ENCODE data around the gene ERC2. TPM values are rescaled to one million over a fixed set of nuclear protein-coding genes. Genes with fewer than 3 reads are reported as not detected.

Gene ERC2
- total RNA-seq, 1 donor from 2014 or later = 32.5 TPM

DNA sequence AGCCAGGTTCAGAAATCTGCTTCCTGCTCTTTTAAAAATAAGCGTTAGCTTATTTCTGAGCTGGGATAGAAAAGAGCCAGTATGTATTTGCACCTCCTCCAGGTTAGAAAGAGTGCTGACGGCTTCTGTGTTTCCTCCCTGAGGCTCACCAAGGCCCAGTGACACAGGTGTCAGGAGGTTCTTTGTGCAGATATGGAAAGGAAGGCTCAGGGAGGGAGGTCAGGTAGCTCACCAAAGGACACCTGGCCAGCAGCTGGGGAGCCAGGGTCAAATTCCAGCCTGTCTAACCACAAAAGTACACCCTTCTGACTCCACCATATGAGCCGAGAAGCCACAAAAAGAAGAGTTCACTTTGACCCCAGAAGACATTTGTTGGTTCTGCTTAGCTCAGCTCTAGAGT lies 780.1 kb downstream of the ERC2 start:
- Mint-ChIP-seq H3K36me3 (ENCODE audit: insufficient read depth) (no peaks in the 10 kb centered on the region), H3K4me3 (ENCODE audit: low read depth) (no peak overlapping the region), H3K9me3 (ENCODE audit: low read depth) (no peaks in the 10 kb centered on the region), H3K27me3 (no peaks in the 10 kb centered on the region), H3K4me1 (ENCODE audit: low read depth) (no peaks in the 10 kb centered on the region), H3K27ac (no peak overlapping the region)
- no peak for DNase-seq (ENCODE audit: low spot score, unreplicated experiment)
- TF ChIP-seq, protein P1, sequence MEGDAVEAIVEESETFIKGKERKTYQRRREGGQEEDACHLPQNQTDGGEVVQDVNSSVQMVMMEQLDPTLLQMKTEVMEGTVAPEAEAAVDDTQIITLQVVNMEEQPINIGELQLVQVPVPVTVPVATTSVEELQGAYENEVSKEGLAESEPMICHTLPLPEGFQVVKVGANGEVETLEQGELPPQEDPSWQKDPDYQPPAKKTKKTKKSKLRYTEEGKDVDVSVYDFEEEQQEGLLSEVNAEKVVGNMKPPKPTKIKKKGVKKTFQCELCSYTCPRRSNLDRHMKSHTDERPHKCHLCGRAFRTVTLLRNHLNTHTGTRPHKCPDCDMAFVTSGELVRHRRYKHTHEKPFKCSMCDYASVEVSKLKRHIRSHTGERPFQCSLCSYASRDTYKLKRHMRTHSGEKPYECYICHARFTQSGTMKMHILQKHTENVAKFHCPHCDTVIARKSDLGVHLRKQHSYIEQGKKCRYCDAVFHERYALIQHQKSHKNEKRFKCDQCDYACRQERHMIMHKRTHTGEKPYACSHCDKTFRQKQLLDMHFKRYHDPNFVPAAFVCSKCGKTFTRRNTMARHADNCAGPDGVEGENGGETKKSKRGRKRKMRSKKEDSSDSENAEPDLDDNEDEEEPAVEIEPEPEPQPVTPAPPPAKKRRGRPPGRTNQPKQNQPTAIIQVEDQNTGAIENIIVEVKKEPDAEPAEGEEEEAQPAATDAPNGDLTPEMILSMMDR (IDR thresholded peaks at IDR 0.05; ENCODE audit: unreplicated experiment) = no peak

- no peak for DNase-seq (ENCODE audit: low spot score, unreplicated experiment)
- no peaks in the 10 kb centered on the region for H3K4me1 Mint-ChIP-seq (ENCODE audit: low read depth)
- no peaks in the 10 kb centered on the region for H3K27me3 Mint-ChIP-seq
- H3K9me3 Mint-ChIP-seq (ENCODE audit: low read depth) = no peaks in the 10 kb centered on the region
- H3K4me3 Mint-ChIP-seq (ENCODE audit: low read depth) = no peak overlapping the region
- H3K27ac Mint-ChIP-seq = no peak overlapping the region
- no peaks in the 10 kb centered on the region for H3K36me3 Mint-ChIP-seq (ENCODE audit: insufficient read depth)
- TF ChIP-seq, protein P1 (IDR thresholded peaks at IDR 0.05; ENCODE audit: unreplicated experiment) = no peak
These were observed 780.7 kb downstream of the ERC2 start for GRCh38 chr3:55687526-55687925.

GRCh38 chr3:55686426-55687254 lies 781.6 kb downstream of the ERC2 start:
- no peaks in the 10 kb centered on the region for H3K27me3 Mint-ChIP-seq

GRCh38 chr3:55683666-55684270 lies 784.5 kb downstream of the ERC2 start:
- Mint-ChIP-seq H3K4me3 (ENCODE audit: low read depth) (no peak overlapping the region), H3K4me1 (ENCODE audit: low read depth) (no peaks in the 10 kb centered on the region), H3K27me3 (no peaks in the 10 kb centered on the region), H3K36me3 (ENCODE audit: insufficient read depth) (peaks cover 1% of the 10 kb centered on the region), H3K9me3 (ENCODE audit: low read depth) (no peaks in the 10 kb centered on the region), H3K27ac (no peak overlapping the region)
- TF ChIP-seq, protein P1 (IDR thresholded peaks at IDR 0.05; ENCODE audit: unreplicated experiment) = no peak
- no peak for DNase-seq (ENCODE audit: low spot score, unreplicated experiment)

More at GRCh38 chr3:55686426-55687254, 781.6 kb downstream of the ERC2 start:
- Mint-ChIP-seq H3K4me1 (ENCODE audit: low read depth) (no peaks in the 10 kb centered on the region), H3K4me3 (ENCODE audit: low read depth) (no peak overlapping the region), H3K9me3 (ENCODE audit: low read depth) (no peaks in the 10 kb centered on the region), H3K36me3 (ENCODE audit: insufficient read depth) (no peaks in the 10 kb centered on the region), H3K27ac (no peak overlapping the region)
- TF ChIP-seq, protein P1 (IDR thresholded peaks at IDR 0.05; ENCODE audit: unreplicated experiment) = no peak
- DNase-seq (ENCODE audit: low spot score, unreplicated experiment) = no peak

- no peak overlapping the region for H3K27ac Mint-ChIP-seq
- H3K36me3 Mint-ChIP-seq (ENCODE audit: insufficient read depth) = peaks cover 2% of the 10 kb centered on the region
- no peak overlapping the region for H3K4me3 Mint-ChIP-seq (ENCODE audit: low read depth)
- no peaks in the 10 kb centered on the region for H3K9me3 Mint-ChIP-seq (ENCODE audit: low read depth)
- TF ChIP-seq, protein P1 (IDR thresholded peaks at IDR 0.05; ENCODE audit: unreplicated experiment) = no peak
- no peaks in the 10 kb centered on the region for H3K27me3 Mint-ChIP-seq
- no peak for DNase-seq (ENCODE audit: low spot score, unreplicated experiment)
- no peaks in the 10 kb centered on the region for H3K4me1 Mint-ChIP-seq (ENCODE audit: low read depth)
These were observed 785.8 kb downstream of the ERC2 start for GRCh38 chr3:55682461-55682860.
